Stimulated activated CD8-positive, alpha-beta memory T cell treated with anti-CD3 and anti-CD28 coated beads, Interleukin-7, amount 100 ng/mL, for 24 hours (primary cell): Measurements from ENCODE around the gene DNM3.

Experiments used
- DNase-seq: peaks from one replicate; pipeline ENCODE4 v3.0.0-alpha.2; 2020; ENCODE audit warnings: low read depth

DNM3 gene

DNA sequence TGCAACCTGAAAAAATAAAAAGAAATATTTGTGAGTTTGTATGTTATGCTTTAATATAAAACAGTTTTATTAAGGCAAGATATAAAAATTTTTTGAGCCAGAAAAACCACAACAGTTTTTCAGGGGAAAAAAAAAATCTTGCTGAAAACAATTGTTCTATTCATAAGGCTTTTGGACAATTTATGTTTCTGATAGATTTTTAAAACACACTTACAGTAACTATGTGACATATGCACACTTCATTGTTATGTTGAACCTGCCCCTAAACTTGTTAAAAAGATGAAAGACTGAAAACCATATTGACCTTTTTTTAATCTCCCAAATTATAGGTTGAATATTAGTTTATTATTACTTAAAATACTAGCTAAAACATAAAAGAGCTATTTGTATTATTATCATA is 299.3 kb downstream of the DNM3 start:
- no peak for DNase-seq

DNA sequence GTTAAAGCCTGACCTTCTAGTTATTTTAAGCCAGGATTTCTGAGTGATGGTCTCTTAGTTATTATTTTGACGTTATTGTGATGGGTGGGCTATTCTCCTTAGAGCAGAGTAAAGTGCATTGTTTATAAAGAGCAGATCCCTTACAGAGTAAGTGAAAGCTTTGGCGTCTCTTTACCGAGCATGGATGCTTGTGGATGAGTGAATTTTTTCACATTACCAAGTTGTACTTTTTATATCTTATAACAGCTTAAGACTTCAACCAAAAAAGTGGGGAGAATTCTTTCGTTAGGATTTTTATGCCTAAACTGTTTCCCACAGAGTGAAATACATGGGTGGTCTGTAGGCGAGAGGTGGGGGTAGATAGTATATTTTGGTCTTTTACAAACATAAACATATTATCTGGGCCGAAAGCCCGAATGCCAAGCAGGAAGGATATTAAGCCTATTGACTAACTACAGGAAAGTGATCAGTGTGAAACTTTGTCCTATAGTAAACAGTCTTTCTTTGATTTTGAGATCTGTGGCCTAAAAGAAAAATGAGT is 300.1 kb downstream of the DNM3 start:
- no peak for DNase-seq

- no peak for DNase-seq
These were observed 301.0 kb downstream of the DNM3 start for GRCh38 chr1:172142324-172142723.

- no peak for DNase-seq
These were observed 302.2 kb downstream of the DNM3 start for GRCh38 chr1:172143384-172144055.

- DNase-seq: no peak
These were observed 303.3 kb downstream of the DNM3 start for GRCh38 chr1:172144445-172145061.

DNA sequence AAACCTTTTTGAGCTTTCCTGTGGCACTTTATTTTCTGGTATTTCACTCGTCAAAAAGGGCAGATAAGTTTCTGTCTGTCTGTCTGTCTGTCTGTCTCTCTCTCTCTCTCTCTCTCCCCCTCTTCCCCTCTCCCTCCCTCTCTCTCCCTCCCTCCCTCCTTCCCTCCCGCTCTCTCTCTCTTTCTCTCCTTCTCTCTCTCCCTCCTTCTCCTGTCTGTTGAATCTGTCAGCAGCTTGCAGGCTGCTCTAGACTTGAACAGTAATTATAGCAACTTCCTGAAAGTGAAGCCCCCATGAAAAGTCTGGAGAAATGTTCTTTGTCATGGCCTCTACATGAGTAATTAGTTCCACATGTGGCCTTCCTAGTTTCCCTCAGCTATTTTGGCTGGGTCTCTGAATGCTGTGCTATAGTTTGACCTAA is 303.9 kb downstream of the DNM3 start:
- no peak for DNase-seq

DNA sequence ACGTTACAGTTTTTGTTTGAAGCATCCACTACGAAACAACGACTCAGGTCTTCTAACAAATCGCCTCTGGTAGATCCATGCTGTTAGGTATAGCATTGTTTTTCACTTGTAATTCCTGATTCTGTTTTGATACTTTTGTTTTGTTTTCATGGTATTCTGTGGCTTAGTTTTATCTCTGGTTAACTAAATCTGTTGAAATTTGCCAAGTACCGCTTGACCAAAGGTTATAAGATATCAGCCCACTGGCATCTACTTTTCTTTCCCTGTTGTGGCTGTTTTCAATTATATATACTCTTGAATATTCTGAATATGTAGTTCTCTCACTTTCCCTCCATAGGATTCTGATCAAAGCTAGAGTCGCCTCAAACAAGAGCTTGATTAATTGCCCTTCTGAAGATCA is 304.4 kb downstream of the DNM3 start:
- DNase-seq: no peak

GRCh38 chr1:172146141-172146850 is 305.0 kb downstream of the DNM3 start:
- DNase-seq: no peak

- DNase-seq: no peak
These were observed 306.2 kb downstream of the DNM3 start for GRCh38 chr1:172147541-172147940.

- DNase-seq: no peak
These were observed 306.9 kb downstream of the DNM3 start for GRCh38 chr1:172148213-172148612.

GRCh38 chr1:172148707-172149106 is 307.4 kb downstream of the DNM3 start:
- no peak for DNase-seq

DNA sequence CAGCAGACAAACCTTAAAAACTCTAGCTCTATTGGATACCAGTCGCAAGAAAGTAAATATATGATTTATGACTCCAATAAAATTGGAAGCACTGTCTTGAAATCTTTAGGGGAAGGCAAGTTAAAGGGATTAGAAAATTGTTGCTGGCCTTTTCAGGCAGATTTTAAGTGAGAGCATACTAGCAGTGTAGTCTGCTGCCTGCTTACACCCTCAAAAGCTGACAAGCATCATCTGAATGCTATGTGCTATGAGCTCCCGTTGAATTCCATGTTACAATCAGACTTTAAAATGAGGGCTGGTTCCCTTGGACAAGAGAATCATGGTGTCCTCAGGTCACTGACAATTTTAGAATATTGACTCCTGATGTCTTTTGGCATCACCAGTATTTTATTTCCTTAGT is 308.0 kb downstream of the DNM3 start:
- no peak for DNase-seq

- DNase-seq: no peak
These were observed 313.3 kb downstream of the DNM3 start for GRCh38 chr1:172154551-172154950.

DNA sequence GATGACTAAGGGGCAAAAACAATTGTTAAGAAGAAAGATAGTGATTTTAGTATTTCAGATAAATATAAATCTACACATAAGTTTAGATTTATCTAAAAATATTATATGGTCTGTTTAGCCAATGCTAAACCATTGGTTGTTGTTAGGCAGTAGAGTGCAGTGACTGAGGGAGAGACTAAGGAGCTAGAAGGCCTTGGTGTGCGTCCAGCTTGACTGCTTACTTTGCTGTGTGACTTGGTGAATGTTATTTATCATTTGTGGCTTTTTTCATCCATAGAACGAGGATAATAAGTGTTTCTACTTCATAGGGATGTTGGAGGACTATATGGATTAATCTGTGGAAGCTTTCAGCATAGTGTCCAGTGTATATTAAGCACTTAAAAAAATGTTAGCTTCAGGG is 314.5 kb downstream of the DNM3 start:
- DNase-seq: no peak

DNA sequence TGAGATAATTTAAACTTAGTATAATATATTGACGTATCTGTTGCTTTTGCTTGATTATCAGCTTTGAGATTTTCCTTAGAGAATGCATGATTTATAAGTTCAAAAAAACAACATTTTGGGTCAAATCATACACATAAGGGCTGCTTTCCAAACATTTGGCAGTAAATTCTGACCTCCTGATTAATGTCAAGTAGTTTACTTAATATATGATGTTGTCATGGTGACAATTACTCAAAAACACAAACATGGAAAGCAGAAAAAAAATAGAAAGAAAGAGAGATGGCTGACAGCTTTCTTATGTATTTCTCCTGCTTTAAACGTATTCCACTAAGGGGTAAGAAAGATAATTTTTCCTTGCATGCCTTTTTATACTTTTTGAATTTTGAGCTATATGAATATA is 320.9 kb downstream of the DNM3 start:
- DNase-seq: no peak

DNA sequence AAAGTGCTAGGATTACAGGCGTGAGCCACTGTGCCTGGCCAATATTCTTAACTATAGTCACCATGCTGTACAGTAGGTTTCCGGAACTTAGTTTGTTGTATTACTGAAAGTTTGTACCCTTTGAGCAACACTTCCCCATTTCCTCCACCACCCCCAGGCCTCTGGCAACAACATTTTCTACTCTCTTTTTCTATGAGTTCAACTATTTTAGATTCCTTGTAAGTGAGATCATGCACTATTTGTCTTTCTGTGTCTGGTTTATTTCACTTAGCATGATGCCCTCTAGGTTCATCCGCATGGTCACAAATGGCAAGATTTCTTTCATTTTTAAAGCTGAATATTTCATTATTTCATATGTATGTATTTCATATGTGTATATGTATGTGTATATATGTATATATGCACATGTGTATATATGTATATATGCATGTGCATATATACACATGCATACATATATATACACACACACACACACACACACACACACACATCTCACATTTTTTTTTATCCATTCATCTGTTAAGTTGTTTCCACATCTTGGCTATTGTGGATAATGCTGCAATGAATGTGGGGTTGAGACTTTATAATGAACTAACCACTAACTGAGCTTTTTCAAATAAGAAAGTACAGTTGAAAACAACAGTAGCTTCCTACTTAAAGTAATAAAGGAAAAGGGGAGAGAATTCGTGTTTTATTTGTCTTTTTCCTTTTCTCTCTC is 322.4 kb downstream of the DNM3 start:
- no peak for DNase-seq

- DNase-seq: no peak
These were observed 324.1 kb downstream of the DNM3 start for GRCh38 chr1:172165403-172165802.

GRCh38 chr1:172167796-172168596 is 326.7 kb downstream of the DNM3 start:
- no peak for DNase-seq

- no peak for DNase-seq
These were observed 327.2 kb downstream of the DNM3 start for GRCh38 chr1:172168597-172168872.

GRCh38 chr1:172169836-172170235 is 328.5 kb downstream of the DNM3 start:
- DNase-seq: no peak

DNA sequence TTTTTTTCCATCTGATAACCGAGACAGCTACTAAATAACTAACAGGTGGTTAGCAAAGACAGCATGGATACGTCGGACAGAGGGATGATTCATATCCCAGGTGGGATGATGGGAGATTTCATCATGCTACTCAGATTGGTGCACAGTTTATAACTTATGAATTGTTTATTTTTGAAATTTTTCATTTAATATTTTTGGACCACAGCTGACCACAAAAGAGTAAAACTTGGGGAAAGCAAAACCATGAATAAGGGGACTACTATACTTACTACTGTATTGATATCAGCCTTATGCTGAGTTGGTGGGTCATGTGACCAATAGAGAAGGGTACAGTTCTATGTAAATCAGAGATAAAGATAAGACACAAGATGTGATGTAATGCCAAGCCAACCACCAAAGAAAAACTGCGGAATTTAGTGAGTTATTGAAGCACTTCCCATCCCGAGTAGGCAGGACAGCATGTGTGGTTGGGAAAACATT is 331.1 kb downstream of the DNM3 start:
- no peak for DNase-seq

GRCh38 chr1:172176206-172176605 is 334.9 kb downstream of the DNM3 start:
- no peak for DNase-seq
